ENCODE data around the gene COMMD7. TPM values are rescaled to one million over a fixed set of nuclear protein-coding genes. Genes with fewer than 3 reads are reported as not detected.

COMMD7 gene
- total and polyA plus RNA-seq, 9 of the 15 experiments (the other 6 are each of a cell fraction or from before 2014, with no cell fraction given): 11.9 to 69.1 (median 34.7) TPM

DNA sequence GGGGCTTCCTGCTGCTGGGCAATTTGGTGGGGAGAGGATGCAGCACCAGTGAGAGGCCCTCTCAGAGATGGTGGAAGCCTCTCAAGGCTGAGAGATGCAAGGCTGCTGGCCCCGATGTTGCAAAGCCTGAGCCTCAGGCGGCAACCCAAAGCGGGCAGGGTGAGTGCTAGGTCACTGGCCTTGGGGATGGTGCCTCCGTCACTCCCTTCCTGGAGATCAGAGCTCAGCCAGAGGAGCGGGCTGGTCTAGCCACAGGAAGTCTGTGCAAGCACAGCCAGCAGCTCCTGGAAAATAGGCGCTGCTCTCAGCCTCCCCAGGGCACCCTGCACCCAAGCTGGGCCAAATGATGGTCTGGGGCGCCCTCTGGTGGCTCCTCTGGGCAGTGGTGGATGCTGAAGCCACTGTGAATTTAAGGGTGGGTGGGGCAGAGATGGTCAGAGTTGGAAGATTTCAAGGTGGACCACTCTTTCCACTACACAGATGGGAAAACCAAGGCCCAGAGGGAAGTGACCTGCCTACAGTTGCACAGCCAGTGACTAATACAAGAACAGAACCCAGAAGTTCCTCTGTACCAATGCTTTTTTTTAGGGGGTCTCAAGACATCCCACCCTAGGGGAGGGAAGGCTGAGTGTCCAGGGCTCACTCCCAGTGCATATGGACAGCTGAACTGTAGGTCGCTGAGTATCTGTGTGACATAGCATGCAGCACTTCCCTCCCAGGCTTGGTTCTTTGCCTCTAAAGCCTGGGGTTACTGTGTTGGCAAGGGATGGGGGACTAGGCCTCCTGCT is 90.3 kb downstream of the COMMD7 start (continued):
- TF ChIP-seq TRIM28 (IDR thresholded peaks at IDR 0.05) (no peak), MTF1 (CRISPR knock-in tag; IDR thresholded peaks at IDR 0.05; ENCODE audit: borderline replicate concordance) (no peak), ZNF212 (CRISPR knock-in tag; IDR thresholded peaks at IDR 0.05) (no peak), ZNF445 (CRISPR knock-in tag; IDR thresholded peaks at IDR 0.05; ENCODE audit: low read depth) (no peak), GTF2E2 (tag; IDR thresholded peaks at IDR 0.05) (no peak), BDP1 (IDR thresholded peaks at IDR 0.05; ENCODE audit: insufficient read depth, insufficient read length) (no peak), HOXB6 (CRISPR knock-in tag; IDR thresholded peaks at IDR 0.05; ENCODE audit: borderline replicate concordance) (no peak), SMARCB1 (IDR thresholded peaks at IDR 0.05; ENCODE audit: insufficient read length, low read depth) (no peak), CBX5 (IDR thresholded peaks at IDR 0.05; ENCODE audit: borderline replicate concordance, low read depth) (no peak), RBBP5 (IDR thresholded peaks at IDR 0.05; ENCODE audit: borderline replicate concordance, insufficient read depth, low read length, poor library complexity, severe bottlenecking) (no peak), STAT5B (CRISPR knock-in tag; IDR thresholded peaks at IDR 0.05) (no peak), SAFB (IDR thresholded peaks at IDR 0.05; ENCODE audit: borderline replicate concordance, low read depth, low read length) (no peak), PCBP2 (IDR thresholded peaks at IDR 0.05; ENCODE audit: low read depth, low read length, poor library complexity, severe bottlenecking) (no peak), ELF1 (tag; IDR thresholded peaks at IDR 0.05) (no peak), HNRNPLL (IDR thresholded peaks at IDR 0.05; ENCODE audit: low read depth, low read length, poor library complexity, severe bottlenecking) (no peak), ZNF644 (tag; IDR thresholded peaks at IDR 0.05; ENCODE audit: low read depth) (no peak), RAD21 (CRISPR knock-in tag; conservative IDR thresholded peaks at IDR 0.05 in 1 of 2, IDR thresholded peaks at IDR 0.05 in 1 of 2) (peak; percentile 99), SIRT6 (IDR thresholded peaks at IDR 0.05; ENCODE audit: low read depth, low read length) (no peak), POLR2A (conservative IDR thresholded peaks at IDR 0.05) (no peak), NFIC (IDR thresholded peaks at IDR 0.05) (no peak)
- TF ChIP-seq, protein P1, sequence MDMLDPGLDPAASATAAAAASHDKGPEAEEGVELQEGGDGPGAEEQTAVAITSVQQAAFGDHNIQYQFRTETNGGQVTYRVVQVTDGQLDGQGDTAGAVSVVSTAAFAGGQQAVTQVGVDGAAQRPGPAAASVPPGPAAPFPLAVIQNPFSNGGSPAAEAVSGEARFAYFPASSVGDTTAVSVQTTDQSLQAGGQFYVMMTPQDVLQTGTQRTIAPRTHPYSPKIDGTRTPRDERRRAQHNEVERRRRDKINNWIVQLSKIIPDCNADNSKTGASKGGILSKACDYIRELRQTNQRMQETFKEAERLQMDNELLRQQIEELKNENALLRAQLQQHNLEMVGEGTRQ (CRISPR knock-in tag; IDR thresholded peaks at IDR 0.05): no peak
- TF ChIP-seq, protein P2, sequence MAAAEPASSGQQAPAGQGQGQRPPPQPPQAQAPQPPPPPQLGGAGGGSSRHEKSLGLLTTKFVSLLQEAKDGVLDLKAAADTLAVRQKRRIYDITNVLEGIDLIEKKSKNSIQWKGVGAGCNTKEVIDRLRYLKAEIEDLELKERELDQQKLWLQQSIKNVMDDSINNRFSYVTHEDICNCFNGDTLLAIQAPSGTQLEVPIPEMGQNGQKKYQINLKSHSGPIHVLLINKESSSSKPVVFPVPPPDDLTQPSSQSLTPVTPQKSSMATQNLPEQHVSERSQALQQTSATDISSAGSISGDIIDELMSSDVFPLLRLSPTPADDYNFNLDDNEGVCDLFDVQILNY (CRISPR knock-in tag; IDR thresholded peaks at IDR 0.05): no peak
